Panc1 (cell line): ENCODE results near the gene AOAH.

Experiments used
- CTCF ChIP-seq: fragments of 450-650 bp; IDR thresholded peaks from 2 replicates; pipeline ENCODE4 v1.5.1; 2017; ENCODE audit warnings: mild to moderate bottlenecking
- REST ChIP-seq, 2 experiments: IDR thresholded peaks; 2 replicates each; pipeline ENCODE4 v1.6.1; 2011 to 2012; ENCODE audit warnings: low read depth in 2 of 2, control low read depth in 1 of 2, low read length in 1 of 2, mild to moderate bottlenecking in 1 of 2, moderate library complexity in 1 of 2; ENCODE audit not compliant: insufficient read depth in 1 of 2
- TCF7L2 ChIP-seq: IDR thresholded peaks from 2 replicates; pipeline ENCODE4 v1.6.1; 2011; ENCODE audit warnings: mild to moderate bottlenecking, low read depth, low read length, inconsistent platforms

GRCh38 chr7:36686499-36686898 is 37.8 kb downstream of the AOAH start:
- no peak for TF ChIP-seq CTCF
- no peak for TF ChIP-seq REST (IDR thresholded peaks at IDR 0.05; ENCODE audit: insufficient read depth in 1 of 2, low read depth in 2 of 2, low read length in 1 of 2)
- no peak for TF ChIP-seq TCF7L2
